ENCODE data around the gene CASD1. TPM values are rescaled to one million over a fixed set of nuclear protein-coding genes. Genes with fewer than 3 reads are reported as not detected.

Gene CASD1
- total and polyA plus RNA-seq, 2 experiments from 2014 or later = 15.5 to 38.1 TPM

GRCh38 chr7:94471604-94472003 is 38.0 kb upstream of the CASD1 start (continued):
- TF ChIP-seq ZNF462 (CRISPR knock-in tag; IDR thresholded peaks at IDR 0.05) (no peak), ZNF331 (CRISPR knock-in tag; IDR thresholded peaks at IDR 0.05; ENCODE audit: low read depth) (no peak), JUNB (IDR thresholded peaks at IDR 0.05; ENCODE audit: unreplicated experiment) (no peak), CREB1 (CRISPR knock-in tag; IDR thresholded peaks at IDR 0.05; ENCODE audit: low read depth) (no peak), REST (IDR thresholded peaks at IDR 0.05; ENCODE audit: unreplicated experiment) (no peak)

- no peak overlapping the region for H3K4me2 ChIP-seq
- H3K27me3 ChIP-seq (ENCODE audit: insufficient read depth) = no peaks in the 10 kb centered on the region
- Mint-ChIP-seq H3K27me3 (ENCODE audit: insufficient read depth, low read depth, poor library complexity) (no peaks in the 10 kb centered on the region), H3K4me1 (peaks cover 5% of the 10 kb centered on the region), H3K4me3 (no peak overlapping the region), H3K9me3 (no peaks in the 10 kb centered on the region; the same call in 2 of the 3 replicates), H3K36me3 (ENCODE audit: low read depth) (no peaks in the 10 kb centered on the region), H3K27ac (no peak overlapping the region)
- no peaks in the 10 kb centered on the region for H3K4me1 ChIP-seq (ENCODE audit: insufficient read depth)
- no peaks in the 10 kb centered on the region for H3K36me3 ChIP-seq (ENCODE audit: insufficient read depth)
- TF ChIP-seq NANOG (IDR thresholded peaks at IDR 0.05; ENCODE audit: borderline replicate concordance) (no peak), EZH2phosphoT487 (IDR thresholded peaks at IDR 0.05; ENCODE audit: unreplicated experiment) (no peak), ZNF331 (CRISPR knock-in tag; IDR thresholded peaks at IDR 0.05; ENCODE audit: low read depth) (no peak), STAT1 (IDR thresholded peaks at IDR 0.05; ENCODE audit: unreplicated experiment) (no peak)
- DNase-seq (ENCODE audit: low spot score) = no peak
- no peaks in the 10 kb centered on the region for H3K9me2 ChIP-seq (ENCODE audit: insufficient read depth)
- no peaks in the 10 kb centered on the region for H4K20me1 ChIP-seq (replicated peaks; ENCODE audit: insufficient read depth)
- H3K79me2 ChIP-seq (replicated peaks; ENCODE audit: insufficient read depth) = no peaks in the 10 kb centered on the region
- H2AFZ ChIP-seq = no peak overlapping the region
- no peak overlapping the region for H3K27ac ChIP-seq (ENCODE audit: low read depth)
- H3F3A ChIP-seq (replicated peaks; ENCODE audit: low read depth) = no peaks in the 10 kb centered on the region
- ATAC-seq = no peak
- H3K4me3 ChIP-seq = no peak overlapping the region
These were observed 37.0 kb upstream of the CASD1 start for GRCh38 chr7:94472608-94473007.
